RWPE2 (cell line): ENCODE data around the gene CDC16.

Experiments
- ATAC-seq: fragments of 200-7000 bp; cut with Tn5 transposase; 3 replicates; pipeline ENCODE4 v1.9.1; 2021; ENCODE audit warnings: low read depth
- DNase-seq: peaks from one replicate; pipeline ENCODE4 v3.0.0-alpha.2; 2020; ENCODE audit warnings: low spot score
- H3K27ac ChIP-seq: fragments of 450-650 bp; 2 replicates; pipeline ENCODE4 v1.5.1; 2017; ENCODE audit warnings: mild to moderate bottlenecking; ENCODE audit not compliant: poor library complexity, severe bottlenecking
- H3K27me3 ChIP-seq: fragments of 250-450 bp; sonication (Bioruptor Pico); 2 replicates; pipeline ENCODE4 v1.5.1; 2021; ENCODE audit warnings: mild to moderate bottlenecking, moderate library complexity; ENCODE audit not compliant: insufficient read depth, poor library complexity, severe bottlenecking
- H3K36me3 ChIP-seq: fragments of 250-450 bp; sonication (Bioruptor Pico); 2 replicates; pipeline ENCODE4 v1.5.1; 2020; ENCODE audit warnings: low read depth, mild to moderate bottlenecking, moderate library complexity
- H3K4me1 ChIP-seq: fragments of 250-450 bp; sonication (Bioruptor Pico); 2 replicates; pipeline ENCODE4 v1.5.1; 2021; ENCODE audit warnings: mild to moderate bottlenecking, moderate library complexity; ENCODE audit not compliant: insufficient read depth, poor library complexity, severe bottlenecking
- H3K4me3 ChIP-seq: fragments of 250-450 bp; sonication (Bioruptor Pico); 2 replicates; pipeline ENCODE4 v1.5.1; 2021; ENCODE audit warnings: mild to moderate bottlenecking, moderate library complexity; ENCODE audit not compliant: severe bottlenecking
- H3K9me3 ChIP-seq: fragments of 250-450 bp; sonication (Bioruptor Pico); 2 replicates; pipeline ENCODE4 v1.5.1; 2021; ENCODE audit warnings: mild to moderate bottlenecking, moderate library complexity; ENCODE audit not compliant: severe bottlenecking
- TF ChIP-seq, protein P1 (sequence below): fragments of 450-650 bp; IDR thresholded peaks from one replicate; pipeline ENCODE4 v1.5.1; 2017; ENCODE audit warnings: mild to moderate bottlenecking, moderate library complexity; ENCODE audit not compliant: poor library complexity, severe bottlenecking

CDC16 gene

DNA sequence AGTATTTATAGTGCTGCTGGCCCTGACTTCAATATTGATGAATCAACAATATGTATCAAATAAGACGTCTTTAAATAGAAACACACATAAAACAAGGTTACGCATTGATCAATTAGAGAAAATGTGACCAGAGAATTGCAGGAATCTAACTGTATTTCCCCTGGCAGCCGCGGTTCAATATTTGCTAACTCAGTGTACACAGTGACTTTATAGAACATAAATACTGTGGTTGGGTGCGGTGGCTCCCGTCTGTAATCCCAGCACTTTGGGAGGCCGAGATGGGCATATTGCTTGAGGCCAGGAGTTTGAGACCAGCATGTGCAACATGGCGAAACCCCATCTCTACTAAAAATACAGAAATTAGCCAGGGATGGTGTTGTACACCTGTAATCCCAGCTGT, 23.9 kb downstream of the CDC16 start:
- DNase-seq = no peak
- Histone ChIP-seq H3K4me3 (no peak overlapping the region), H3K27ac (no peak overlapping the region), H3K36me3 (peaks cover 97% of the 10 kb centered on the region), H3K9me3 (no peaks in the 10 kb centered on the region), H3K27me3 (no peaks in the 10 kb centered on the region), H3K4me1 (no peaks in the 10 kb centered on the region)
- TF ChIP-seq, protein P1, sequence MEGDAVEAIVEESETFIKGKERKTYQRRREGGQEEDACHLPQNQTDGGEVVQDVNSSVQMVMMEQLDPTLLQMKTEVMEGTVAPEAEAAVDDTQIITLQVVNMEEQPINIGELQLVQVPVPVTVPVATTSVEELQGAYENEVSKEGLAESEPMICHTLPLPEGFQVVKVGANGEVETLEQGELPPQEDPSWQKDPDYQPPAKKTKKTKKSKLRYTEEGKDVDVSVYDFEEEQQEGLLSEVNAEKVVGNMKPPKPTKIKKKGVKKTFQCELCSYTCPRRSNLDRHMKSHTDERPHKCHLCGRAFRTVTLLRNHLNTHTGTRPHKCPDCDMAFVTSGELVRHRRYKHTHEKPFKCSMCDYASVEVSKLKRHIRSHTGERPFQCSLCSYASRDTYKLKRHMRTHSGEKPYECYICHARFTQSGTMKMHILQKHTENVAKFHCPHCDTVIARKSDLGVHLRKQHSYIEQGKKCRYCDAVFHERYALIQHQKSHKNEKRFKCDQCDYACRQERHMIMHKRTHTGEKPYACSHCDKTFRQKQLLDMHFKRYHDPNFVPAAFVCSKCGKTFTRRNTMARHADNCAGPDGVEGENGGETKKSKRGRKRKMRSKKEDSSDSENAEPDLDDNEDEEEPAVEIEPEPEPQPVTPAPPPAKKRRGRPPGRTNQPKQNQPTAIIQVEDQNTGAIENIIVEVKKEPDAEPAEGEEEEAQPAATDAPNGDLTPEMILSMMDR = no peak
- no peak for ATAC-seq

- TF ChIP-seq, protein P1 = no peak
- H3K36me3 ChIP-seq = peaks cover 97% of the 10 kb centered on the region
- DNase-seq = no peak
- no peak overlapping the region for H3K4me3 ChIP-seq
- H3K27me3 ChIP-seq = no peaks in the 10 kb centered on the region
- H3K4me1 ChIP-seq = no peaks in the 10 kb centered on the region
- no peak overlapping the region for H3K27ac ChIP-seq
- H3K9me3 ChIP-seq = no peaks in the 10 kb centered on the region
- no peak for ATAC-seq
Measured at GRCh38 chr13:114259374-114259773, 24.7 kb downstream of the CDC16 start.

DNA sequence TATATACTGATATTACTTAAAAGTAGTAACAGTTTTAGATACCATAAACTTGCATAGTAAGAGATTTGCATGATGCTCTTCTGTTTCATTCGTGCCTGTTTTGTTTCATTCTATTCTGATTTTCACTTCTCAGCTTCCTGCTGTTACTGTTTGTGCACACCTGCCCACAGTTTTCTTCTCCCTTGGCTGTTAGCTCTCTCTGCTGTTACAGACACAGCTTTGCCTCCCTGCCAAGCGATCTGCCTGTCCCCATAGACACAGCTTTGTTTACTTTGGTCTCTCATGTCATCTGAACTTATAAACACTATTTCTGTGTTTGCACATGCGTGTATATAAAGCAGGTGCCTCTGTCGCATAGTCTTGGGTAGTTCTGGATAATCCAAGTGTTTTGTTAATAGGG, 25.3 kb downstream of the CDC16 start:
- Histone ChIP-seq H3K27ac (no peak overlapping the region), H3K27me3 (no peaks in the 10 kb centered on the region), H3K9me3 (no peaks in the 10 kb centered on the region), H3K4me3 (no peak overlapping the region), H3K36me3 (peaks cover 97% of the 10 kb centered on the region), H3K4me1 (no peaks in the 10 kb centered on the region)
- TF ChIP-seq, protein P1 = no peak
- ATAC-seq = no peak
- no peak for DNase-seq

- Histone ChIP-seq H3K4me1 (no peaks in the 10 kb centered on the region), H3K27ac (no peak overlapping the region)
- DNase-seq = no peak
Measured at GRCh38 chr13:114260814-114261213, 26.1 kb downstream of the CDC16 start.

GRCh38 chr13:114261328-114261965, 26.8 kb downstream of the CDC16 start:
- Histone ChIP-seq H3K36me3 (peaks cover 97% of the 10 kb centered on the region), H3K9me3 (no peaks in the 10 kb centered on the region), H3K27me3 (no peaks in the 10 kb centered on the region), H3K4me3 (no peak overlapping the region), H3K27ac (no peak overlapping the region), H3K4me1 (no peaks in the 10 kb centered on the region)
- ATAC-seq = no peak
- DNase-seq = no peak
- TF ChIP-seq, protein P1 = no peak

More at GRCh38 chr13:114260814-114261213, 26.1 kb downstream of the CDC16 start:
- Histone ChIP-seq H3K9me3 (no peaks in the 10 kb centered on the region), H3K36me3 (peaks cover 97% of the 10 kb centered on the region), H3K4me3 (no peak overlapping the region), H3K27me3 (no peaks in the 10 kb centered on the region)
- ATAC-seq = no peak
- TF ChIP-seq, protein P1 = no peak
